HG02588 (cell line): Measurements from ENCODE around the gene ATP13A1.

ENCODE experiments used
- ATAC-seq: cut with Tn5 transposase; IDR thresholded peaks from one replicate; pipeline ENCODE4 v1.9.1; 2021; ENCODE audit warnings: mild to moderate bottlenecking, moderate library complexity; ENCODE audit not compliant: unreplicated experiment

The ATP13A1 gene

DNA sequence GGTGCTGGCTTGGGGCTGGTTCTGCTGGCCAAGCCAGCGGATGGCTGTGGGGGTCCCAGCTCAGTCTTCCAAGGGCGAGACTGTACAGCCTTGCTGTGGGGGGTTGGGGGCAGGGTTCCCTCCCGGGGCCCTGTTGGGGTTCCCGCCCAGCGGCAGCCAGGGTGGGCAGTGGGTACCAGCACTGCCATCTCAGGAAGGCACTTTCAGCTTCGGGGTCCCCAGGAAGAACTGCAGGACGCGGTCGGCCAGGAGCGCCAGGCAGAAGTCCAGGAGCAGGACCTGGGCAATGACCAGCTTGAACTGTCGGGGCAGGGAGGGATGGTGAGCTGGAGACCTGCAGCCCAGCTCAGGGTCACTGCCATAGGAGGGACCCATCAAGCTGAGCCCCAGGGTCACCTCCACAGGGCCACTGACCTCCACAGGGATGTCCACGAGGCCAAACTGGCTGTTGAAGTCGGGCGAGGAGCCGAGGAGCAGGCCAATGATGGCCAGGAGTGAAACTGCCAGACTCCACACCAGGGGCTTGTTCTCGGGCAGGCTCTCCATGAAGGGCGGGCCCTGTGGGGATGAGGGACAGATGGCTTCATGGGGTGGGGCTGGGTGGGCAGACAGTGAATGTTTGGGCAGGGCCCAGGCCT lies 18.1 kb downstream of the ATP13A1 start:
- no peak for ATAC-seq

DNA sequence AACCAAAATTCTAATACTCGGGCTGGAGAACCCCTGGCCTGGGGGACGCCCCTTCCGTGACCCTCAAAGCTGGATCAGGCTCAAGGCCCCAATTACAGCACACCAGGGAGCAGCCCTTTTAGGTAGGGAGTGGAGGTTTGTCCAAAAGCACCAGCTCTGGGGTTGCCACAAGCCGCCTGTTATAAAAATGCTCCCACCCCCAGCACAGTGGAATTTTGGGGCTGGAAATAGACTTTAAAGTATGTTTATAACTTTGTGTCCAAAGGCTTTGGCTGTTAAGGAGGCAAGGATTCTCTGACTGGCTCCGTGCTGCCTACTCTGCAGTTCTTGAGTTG lies 19.5 kb downstream of the ATP13A1 start:
- ATAC-seq: no peak

DNA sequence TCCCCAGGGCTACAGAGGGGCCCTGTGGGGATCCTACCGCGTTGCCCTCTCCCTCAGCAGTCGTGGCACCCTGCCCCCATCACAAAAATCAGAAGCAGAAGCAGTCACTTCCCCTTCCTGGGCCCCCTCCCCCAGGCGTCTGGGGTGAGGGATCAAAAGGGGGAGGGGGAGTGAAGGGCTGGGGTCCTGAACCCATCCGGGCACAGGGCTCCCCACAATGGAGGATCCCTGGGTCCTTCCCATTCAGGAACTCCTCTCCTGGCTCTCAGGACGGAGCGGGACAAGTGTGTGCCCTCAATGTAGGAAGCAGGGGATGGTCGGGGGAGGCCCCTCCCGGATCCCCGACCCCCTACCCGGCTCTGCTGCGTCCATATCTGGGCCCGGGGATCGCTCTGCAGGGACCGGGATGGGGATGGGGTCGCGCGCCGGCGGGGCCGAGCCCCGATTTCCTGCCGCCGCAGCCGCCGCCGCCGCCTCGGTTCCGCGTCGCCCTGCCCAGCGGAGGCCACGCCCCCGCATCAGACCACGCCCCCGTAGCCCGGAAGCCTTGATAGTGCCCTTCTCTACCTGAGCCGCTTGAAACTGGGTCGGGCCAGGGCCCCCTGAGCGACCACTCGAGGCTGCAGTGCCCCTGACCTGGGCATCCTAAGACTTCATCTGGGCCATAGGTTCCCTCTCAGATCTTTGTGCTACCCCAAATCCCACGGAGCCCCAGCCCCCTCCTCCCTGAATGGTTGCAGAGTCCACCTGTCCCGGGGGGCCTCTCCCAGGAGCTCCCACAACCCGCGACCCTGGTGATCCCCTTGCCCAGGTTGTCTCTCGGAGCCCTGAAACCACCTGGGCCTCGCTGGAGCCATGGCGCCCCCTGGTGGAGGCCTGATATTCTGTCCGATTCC lies 20.1 kb downstream of the ATP13A1 start, which contains the start of gene GMIP:
GMIP (minus strand) TSS at position 500 of the 896 bp plus-strand sequence; CDS start at position 372, 128 bp downstream.
- ATAC-seq: peak; percentile 70

- no peak for ATAC-seq
These were observed 20.8 kb downstream of the ATP13A1 start for GRCh38 chr19:19642506-19643157.

DNA sequence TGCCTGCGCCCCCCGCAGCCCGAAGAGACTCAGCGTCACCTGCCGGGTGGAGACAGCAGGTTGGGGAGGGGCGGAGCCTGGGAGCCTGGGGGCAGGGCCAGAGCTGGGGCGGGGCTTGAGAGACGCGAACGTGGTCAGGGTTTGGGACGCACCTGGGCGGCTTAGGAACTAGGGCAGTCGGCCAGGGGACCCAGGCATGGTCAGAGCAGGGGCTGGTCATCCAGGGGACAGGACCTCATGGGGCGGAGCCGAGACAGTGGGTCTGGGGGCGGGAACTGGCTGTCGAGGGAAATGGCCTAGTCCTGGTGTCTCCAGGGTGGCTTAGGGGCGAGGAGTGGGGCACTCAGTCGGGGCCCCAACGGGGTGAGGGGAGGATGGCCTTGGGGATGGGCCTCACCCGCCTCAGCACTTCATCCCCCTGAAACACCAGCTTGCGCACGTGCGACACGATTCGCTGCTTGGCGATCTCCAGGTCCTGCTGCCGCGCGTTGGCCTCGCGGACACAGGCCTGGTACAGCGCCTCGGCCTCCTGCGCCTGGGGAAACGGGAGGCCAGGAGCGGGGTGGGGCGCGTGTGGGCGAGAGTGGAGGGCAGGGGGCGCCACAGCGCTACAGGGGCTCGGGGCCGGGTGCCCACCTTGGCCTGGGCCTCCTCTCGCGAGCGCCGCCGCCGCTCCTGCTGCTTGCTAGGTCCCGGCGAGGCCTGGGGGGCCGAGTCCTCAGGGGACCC lies 25.8 kb downstream of the ATP13A1 start:
- ATAC-seq: no peak

- no peak for ATAC-seq
These were observed 26.3 kb downstream of the ATP13A1 start for GRCh38 chr19:19637186-19637522.

DNA sequence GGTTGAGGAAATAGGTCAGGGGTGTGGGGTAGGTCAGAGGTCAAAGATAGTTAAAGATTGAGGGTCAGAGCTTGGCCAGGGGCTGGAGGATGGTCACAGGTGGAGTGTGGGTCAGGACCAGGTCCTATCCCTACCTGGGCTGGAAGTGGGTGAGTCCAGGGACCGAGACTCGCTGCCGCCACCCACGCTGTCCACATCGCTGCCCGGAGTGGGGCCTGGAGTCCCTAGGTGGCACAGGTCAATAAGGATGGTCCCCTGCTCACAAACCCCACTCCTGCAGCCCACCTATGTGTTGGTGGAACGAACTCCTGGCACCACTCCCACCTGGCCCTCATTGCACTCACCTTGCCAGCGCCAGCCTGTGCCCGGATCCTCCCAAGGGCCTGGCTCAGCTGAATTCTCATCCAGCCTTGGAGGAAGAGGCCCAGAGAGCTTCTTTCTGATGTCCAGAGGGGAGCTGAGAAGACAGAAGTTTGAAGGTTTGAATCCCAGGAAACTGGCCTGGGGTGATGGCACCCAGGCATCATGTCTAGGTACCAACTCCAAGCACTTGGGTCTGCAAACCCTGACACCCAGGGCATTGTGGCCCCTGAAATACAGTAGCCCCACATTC lies 26.8 kb downstream of the ATP13A1 start:
- no peak for ATAC-seq

DNA sequence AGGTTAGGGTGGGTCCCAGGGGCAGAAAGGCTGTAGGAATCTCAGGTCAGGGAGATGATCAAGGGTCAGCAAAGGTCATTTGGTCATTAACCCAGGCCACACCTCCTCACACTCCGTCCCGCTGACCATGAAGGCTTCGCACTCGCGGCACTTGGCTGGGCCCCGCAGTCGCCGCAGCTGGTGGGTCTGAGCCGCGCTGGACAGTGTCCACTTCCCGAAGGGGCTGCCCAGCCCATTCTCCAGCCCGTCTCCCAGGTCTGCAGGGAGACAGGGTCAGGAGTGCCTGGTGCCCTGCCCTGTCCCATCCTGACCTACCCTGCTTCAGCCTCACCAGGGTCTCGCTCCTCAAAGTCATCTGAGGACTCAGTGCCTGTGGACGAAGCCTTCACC lies 28.2 kb downstream of the ATP13A1 start:
- ATAC-seq: no peak

- ATAC-seq: no peak
These were observed 28.8 kb downstream of the ATP13A1 start for GRCh38 chr19:19634516-19635312.

DNA sequence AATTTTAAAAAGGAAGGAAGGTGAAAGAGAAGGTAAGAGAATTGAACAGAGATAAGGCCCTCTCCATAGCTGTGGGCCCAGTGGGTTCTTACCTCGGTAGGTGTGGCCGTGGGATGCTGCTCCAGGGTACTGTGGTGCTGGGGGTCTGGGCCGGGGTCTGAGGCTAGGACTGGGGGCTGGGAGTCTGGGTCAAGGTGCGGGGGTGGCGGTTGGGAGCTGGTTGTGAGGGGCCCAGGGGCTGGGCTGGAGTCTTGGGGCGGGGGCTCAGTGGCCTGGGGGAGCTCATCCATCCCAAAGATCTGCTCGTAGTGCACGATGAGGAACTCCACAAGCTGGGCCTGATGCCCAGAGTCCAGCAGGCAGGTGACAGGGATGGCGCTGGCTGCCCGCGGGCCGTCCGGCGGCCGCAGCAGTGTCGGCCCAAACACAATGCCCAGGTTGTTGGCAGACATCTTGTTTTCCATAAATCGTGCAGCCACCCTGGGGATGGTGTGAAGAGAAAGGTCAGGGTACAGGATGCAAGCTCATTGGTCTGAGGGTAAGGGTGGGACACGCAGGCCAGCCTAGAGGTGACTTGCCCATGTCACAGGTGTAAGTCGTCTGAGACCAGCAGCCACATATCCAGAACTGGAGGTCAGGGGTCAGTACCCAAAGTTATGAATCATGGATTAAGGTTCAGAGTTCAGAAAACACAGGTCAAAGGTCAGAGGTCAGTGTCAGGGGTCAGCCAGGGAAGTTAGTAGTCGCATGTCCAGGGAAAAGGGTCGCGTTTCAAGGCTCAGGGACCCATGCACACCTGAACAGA lies 29.6 kb downstream of the ATP13A1 start:
- no peak for ATAC-seq

DNA sequence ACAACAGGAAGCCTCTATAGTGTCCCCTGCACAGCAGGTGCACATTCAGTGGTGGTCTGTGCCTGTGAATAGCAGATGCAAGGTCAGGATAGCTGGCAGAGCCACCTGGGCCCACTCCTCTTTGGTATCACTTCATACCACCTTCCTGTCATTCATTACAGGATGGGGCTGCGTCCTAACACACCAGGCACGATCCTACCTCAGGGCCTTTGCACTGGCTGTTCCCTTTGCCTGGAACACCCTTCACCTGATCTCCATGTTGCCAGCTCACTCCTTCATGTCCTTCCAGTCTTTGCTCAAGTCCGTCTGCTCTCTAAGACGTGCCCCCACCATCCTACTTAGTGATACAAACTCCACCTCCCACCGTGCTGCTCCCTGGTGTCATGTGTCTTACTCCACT lies 30.8 kb downstream of the ATP13A1 start:
- ATAC-seq: no peak

GRCh38 chr19:19631346-19631745 lies 32.1 kb downstream of the ATP13A1 start:
- ATAC-seq: no peak

DNA sequence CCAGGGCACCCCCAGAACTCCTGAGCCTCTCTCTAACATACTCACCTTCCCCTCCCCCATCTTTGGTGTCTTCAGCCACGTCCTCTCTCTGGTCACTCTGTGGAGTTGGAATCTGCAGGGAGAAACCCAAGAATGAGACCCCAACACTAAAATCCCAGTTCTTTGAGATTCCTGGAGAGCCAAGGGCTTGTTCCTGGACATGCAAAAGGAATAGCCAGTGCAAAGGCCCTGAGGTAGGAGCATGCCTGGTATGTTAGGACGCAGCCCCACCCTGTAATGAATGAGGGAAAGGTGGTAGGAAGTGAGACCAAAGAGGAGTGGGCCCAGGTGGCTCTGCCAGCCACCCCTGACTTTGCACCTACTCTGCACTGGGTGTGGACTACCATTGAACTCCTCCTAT lies 33.0 kb downstream of the ATP13A1 start:
- no peak for ATAC-seq

DNA sequence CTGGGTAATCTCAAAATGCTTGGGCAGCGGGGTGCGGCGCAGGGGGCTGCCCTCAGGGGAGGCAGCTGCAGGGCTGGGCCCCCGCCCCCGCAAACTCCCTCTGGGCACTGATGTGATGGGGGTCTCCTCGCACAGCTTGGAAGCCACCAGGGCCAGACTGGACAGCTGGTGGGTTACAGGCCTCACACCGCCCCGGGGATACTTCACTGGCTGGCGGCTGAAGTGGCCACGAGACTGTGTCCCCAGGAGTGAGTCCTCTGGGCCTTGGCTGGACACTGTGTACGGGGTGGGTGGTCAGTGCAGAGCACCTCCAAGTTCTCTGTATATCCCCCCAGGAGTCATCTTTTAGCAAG lies 33.4 kb downstream of the ATP13A1 start:
- no peak for ATAC-seq

GRCh38 chr19:19628501-19629134 lies 34.9 kb downstream of the ATP13A1 start:
- peak; percentile 14 for ATAC-seq

DNA sequence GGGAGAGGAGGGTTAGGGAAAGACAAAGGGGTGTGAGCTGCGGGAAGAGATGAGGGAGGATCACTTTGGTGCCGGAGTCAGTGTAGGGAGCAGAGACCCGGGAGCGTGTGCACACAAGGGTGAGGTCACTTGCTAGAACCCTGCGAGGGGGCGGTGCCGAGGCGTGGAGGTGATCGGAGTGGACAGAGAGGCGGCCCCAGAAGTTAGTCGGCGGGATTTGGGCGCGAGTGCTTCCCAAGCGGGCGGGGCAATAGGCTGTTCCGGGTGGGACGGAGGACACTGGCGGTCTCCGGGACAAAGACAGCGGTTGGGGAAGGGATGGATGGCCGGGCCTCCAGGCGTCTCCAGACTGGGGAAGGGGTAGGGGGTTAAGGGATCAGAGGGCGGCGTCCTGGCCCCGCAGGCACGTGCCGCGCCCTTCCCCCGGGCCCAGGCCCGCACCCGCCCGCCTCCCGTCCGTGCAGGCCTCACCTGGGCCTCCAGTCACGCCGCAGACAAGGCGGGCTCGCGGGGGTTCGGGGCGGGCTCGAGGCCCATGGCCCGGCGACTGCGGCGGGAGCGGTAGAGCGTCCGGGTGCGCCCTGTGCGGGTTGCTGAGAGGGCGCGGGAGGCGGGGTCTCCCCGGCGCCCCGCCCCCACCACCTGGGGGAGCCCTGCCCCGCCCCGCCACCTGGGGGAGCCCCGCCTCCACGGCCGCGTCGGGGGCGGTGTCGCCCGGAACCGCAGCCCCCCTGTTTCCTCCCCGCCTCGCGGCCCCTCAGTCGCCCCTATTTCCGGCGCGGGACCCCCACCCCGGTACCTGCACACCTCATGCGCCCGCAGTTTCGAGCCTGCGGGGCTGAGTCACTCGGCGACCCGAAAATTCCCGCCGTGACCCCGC lies 35.6 kb downstream of the ATP13A1 start, which contains the start of gene LPAR2:
LPAR2 (minus strand) TSS at position 600 of the 880 bp plus-strand sequence. CDS start 945 bp downstream, outside the sequence.
- ATAC-seq: peak; percentile 65
